HG02884 (cell line): ENCODE measurements around the gene HOXA13.

Source experiments
- ATAC-seq: cut with Tn5 transposase; IDR thresholded peaks from one replicate; pipeline ENCODE4 v1.9.1; 2021; ENCODE audit warnings: mild to moderate bottlenecking, moderate library complexity; ENCODE audit not compliant: unreplicated experiment

Gene HOXA13

DNA sequence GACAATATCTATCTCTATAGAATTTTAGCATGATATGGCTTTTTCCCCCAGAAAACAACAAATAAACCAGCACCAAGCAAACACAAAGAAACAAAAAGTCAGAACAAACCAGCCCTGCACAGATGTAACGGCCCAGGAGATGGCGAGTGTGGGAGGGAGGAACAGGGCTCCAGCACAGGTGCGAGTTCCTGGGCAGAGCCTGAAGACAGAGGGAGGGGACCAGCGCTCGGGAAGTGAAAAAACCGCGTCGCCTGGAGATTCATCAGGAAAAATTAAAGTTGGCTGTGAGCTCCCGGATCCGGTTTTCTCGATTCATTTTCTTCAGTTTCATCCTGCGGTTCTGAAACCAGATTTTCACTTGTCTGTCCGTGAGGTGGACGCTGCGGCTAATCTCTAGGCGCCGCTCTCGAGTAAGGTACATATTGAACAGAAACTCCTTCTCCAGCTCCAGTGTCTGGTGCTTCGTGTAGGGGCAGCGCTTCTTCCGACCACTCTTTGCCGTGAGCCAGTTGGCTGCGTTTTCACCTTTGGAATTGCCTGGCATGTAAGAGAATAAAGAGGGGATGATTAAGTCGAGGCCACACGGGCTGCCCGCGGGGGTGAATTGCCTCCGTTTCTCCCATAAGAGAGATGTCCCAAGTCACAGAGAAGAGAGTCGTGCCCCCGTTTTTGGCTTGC is 28.1 kb downstream of the HOXA13 start:
- ATAC-seq: no peak

- ATAC-seq: no peak
Measured at GRCh38 chr7:27171325-27171636, 28.6 kb downstream of the HOXA13 start.

DNA sequence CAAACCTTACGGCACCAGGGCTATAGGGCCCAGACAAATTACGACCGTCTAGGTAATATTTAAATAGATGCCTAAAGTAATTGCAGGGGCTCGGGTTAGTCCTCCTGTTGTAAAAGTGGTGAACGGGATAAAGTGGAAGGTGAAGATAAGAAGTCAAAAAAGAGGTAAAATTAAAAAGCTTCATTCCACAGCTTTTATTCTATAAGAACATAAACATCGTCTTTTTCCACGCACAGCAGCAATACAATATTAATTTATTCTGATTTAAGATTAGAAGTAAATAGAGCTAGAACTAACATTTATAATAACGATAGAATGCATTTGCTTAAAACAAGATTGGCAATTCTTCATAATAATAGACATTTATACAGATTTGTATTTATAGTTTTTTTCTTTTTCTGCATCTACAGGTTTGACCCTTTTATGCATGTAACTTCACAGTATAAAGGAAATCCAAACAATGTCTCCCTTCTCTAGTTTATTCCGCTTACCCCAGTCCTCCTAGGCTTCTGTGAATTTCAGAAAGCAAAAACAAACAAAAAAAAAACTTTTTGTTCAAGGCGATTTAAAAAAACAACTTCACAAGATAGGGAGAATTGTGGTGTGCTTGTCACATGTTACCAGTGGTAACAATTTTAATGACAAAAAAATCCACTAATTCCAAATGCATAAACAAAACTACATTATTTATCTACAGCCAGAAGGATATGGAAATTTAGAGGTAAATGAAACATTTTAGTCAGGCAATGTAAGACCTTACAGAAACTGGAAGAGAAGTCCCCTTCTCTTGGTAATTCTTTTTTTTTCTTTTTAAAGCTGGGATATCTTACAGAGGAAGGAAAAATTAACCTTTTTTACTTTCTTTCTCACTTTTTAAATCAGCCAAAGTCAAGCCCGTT is 29.2 kb downstream of the HOXA13 start:
- ATAC-seq: no peak

GRCh38 chr7:27169658-27170425 is 30.0 kb downstream of the HOXA13 start:
- no peak for ATAC-seq

DNA sequence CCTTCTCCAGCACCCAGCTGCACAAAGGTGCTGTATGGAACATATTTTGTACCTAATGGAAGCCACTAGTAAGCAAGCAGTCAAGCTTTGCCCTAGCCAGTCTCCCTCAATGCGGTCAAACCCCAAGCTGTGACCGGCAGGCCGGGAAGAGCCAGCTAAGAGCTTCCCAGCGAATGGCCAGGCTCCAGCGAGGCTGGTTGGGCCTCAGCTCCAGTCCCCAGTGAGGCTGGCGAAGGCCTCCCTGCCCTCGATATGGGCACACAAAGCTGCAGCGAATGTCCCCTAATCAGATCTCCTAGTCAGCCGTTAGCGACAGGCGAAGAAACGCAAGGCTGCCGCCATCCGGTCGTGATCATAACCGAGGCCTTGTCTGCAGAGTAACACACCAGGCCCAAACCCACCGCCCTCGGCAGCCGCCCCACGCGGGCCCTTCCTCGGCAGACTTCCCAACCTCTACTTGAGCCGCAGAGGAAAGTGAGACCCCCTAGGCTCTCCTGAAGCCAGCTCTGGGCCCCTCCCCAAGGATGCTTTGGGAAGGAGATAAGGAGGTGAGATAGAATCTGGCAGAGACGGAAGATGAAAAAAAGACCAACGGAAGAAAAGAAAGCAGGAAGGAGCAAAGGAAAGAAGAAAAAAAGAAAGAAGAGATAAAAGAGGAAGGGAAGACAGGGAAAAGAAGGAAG is 31.5 kb downstream of the HOXA13 start:
- no peak for ATAC-seq

- no peak for ATAC-seq
Measured at GRCh38 chr7:27167916-27168264, 32.0 kb downstream of the HOXA13 start.

GRCh38 chr7:27166531-27167505 is 33.1 kb downstream of the HOXA13 start:
- no peak for ATAC-seq

- no peak for ATAC-seq
Measured at GRCh38 chr7:27165996-27166530, 33.8 kb downstream of the HOXA13 start.

- ATAC-seq: no peak
Measured at GRCh38 chr7:27165089-27165995, 34.5 kb downstream of the HOXA13 start, which contains the start of gene HOXA9. Gene HOXA9, minus strand, starts transcription at chr7:27165537. Its CDS starts 80 bp downstream, at chr7:27165457.

- no peak for ATAC-seq
Measured at GRCh38 chr7:27164367-27165088, 35.4 kb downstream of the HOXA13 start.

DNA sequence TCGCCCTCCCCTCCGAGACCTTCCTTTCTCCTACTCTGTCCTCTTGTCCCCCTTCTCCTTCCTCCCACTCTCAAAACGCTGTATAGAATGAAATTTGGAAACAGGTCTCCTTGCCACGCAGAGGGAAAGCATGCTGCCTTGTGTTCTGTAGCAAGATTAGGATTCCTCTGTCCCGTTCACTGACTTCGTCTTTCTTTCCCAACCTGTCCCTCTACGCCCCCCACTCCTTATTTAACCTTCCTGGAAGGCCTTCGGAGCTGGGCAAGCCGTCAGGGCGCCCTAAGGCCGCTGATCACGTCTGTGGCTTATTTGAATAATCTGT is 35.9 kb downstream of the HOXA13 start:
- no peak for ATAC-seq

GRCh38 chr7:27163288-27164044 is 36.4 kb downstream of the HOXA13 start:
- ATAC-seq: no peak

GRCh38 chr7:27162561-27163287 is 37.2 kb downstream of the HOXA13 start:
- no peak for ATAC-seq

- ATAC-seq: no peak
Measured at GRCh38 chr7:27161721-27162560, 38.0 kb downstream of the HOXA13 start.

DNA sequence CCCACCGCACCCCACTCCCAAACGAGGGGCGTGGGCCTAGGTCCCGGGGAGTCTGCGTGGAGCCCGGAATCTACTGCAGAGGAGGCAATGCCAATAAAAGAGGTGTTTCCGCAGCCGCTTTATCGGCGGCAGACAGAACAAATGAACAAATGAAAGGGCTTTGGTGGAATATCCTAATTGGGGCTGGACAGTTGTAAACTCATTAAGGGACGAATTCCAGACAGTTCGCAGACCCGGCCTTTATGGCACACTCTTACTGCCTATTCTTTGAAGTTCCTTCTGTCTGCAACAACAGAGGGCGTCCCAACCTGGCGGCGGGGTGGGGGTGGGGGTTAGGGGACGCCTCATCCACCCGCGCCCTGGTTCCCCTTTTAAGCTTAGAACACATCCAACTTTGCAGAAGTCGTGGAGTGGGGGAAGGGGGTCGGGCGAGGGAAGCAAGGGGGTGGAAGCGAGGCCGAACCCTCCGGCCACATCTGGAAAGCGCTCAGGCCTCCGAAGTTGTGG is 38.6 kb downstream of the HOXA13 start:
- no peak for ATAC-seq
